GM18517 (cell line): Measurements from ENCODE around the gene NPSR1.
"Not testable (repeated sequence)": the region's sequence is repeated elsewhere in the genome, so short reads cannot be mapped to it uniquely, and the experiment has no call there.

Experiments
- ATAC-seq: cut with Tn5 transposase; IDR thresholded peaks from one replicate; pipeline ENCODE4 v1.9.1; 2021; ENCODE audit warnings: mild to moderate bottlenecking, moderate library complexity; ENCODE audit not compliant: unreplicated experiment

NPSR1 gene

GRCh38 chr7:34831436-34831835 lies 173.4 kb downstream of the NPSR1 start:
- no peak for ATAC-seq

- ATAC-seq, result no peak
Observed at GRCh38 chr7:34832020-34832419, 174.0 kb downstream of the NPSR1 start.

- ATAC-seq, result no peak
Observed at GRCh38 chr7:34835901-34836600, 178.0 kb downstream of the NPSR1 start.

DNA sequence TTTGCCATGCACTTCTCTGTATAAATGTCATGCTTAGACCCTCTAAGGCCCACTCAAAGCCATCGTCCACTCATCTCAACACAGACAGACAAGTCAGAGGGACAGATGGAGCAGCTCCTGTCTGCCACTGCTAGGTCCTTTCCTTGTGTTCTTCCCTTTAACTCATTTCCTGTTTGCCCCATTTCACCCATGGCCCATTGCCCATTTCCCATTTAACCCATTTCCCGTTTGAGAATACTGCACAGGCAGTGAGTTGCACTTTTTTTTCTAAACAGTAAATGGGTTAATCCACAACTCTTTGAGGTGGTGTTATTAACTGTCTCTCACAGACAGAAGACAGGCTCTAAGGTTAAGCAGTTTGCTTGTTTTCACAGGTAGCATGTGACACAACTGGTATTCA lies 179.3 kb downstream of the NPSR1 start:
- no peak for ATAC-seq

GRCh38 chr7:34837801-34838201 lies 179.8 kb downstream of the NPSR1 start:
- no peak for ATAC-seq

DNA sequence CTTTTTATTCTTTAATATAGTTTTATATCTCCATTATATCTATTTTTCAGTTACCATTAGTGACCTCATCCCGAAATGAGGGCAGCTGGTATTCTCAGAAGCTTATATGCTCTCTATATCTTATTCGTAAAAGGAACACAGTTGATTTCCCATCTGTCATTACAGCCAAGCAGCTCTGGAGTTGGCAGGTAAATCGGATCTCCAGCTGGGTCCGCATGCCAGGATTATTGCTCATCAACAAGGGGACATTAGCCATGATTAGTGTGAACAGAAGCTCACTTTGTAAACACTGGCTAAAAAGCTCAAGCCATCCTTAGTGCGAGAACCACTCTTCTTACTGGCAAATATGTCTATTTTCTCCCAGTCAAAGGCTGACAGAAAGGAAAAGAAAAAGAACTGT lies 180.3 kb downstream of the NPSR1 start:
- no peak for ATAC-seq

DNA sequence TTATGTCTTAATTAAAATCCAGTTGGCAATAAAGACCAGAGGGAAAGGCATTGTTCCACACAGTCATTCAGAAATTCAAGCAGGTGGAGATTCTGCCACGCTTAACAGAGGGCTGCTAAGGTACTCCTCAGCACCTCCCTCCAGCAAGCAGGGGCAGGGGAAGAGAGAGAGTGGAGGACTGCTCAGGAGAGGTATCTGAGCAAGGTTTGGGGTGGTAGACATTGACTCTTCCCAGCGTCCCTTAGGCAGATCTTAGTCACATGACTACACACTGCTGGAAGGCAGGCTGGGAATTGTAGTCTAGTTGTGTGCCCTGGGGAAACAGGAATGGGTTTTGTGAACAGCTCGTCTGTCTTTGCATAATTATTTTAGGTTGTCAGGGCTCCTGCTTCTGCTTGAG lies 181.6 kb downstream of the NPSR1 start:
- no peak for ATAC-seq

DNA sequence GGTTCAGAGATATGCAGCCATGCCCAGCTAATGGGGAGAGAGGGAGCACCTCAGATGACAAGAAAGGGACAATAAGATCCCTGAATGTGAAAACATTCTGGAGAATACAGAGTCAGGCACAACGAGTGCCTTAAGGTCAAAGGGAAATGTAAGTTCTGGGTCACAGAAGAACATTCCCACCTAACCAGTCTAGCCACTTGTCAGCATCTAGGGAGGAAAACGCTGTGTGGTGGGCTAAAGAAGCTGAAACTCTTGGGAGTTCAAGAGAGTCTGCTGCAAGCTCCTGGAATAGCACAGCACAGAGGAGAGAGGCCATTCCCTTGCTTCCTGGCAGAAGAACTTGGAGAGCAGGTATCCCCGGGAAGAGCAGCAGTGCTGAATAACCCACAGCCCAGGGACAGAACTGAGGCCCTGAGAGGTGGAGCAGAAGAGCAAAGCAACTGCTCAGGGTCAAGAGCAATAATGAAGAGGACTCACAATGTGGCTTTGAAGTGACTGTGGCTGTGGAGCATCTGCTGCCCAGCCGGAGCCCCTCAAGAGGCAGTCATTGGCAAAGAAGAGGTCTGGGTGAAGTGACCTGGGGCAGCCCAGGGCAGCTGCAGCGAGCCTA lies 182.3 kb downstream of the NPSR1 start:
- no peak for ATAC-seq

DNA sequence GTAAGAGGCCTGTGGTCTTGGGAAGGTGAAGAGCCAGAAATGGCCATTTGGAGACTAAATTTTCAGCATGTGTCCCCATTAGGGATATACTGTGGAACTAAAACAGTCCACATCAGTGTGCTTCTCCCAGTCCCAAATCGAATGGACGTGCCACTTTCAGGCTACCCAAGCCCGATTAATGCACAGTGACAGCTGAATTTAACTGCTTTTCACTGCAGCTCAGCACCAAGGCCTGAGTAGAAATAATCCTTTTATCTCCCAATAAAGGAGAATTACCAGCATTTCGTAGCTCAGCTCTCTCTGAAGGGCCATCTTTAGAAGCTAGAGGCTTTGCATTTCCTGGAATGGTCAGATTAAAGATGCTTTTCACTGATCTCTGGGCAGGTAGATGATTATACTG lies 183.3 kb downstream of the NPSR1 start:
- no peak for ATAC-seq

DNA sequence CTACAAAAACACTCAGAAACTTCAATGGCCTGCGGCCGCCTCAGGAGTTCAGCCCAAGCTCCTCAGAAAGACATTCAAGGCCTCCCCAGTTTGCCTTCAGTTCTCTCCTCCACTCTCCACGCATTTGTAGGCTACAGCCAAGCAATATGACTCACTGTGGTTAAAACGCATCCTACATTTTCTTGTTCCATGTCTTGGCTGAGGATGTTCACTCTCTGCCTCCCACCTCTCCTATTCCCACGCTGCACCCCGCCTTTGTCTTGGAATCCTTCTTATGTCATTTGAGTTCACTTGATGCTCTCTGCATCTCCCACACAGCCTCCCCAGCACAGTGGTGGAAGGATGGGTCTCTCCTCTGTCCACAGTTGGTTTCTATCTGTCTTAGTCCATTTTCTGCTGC lies 184.8 kb downstream of the NPSR1 start:
- ATAC-seq, result no peak

- ATAC-seq, result no peak
Observed at GRCh38 chr7:34844406-34844805, 186.4 kb downstream of the NPSR1 start.

DNA sequence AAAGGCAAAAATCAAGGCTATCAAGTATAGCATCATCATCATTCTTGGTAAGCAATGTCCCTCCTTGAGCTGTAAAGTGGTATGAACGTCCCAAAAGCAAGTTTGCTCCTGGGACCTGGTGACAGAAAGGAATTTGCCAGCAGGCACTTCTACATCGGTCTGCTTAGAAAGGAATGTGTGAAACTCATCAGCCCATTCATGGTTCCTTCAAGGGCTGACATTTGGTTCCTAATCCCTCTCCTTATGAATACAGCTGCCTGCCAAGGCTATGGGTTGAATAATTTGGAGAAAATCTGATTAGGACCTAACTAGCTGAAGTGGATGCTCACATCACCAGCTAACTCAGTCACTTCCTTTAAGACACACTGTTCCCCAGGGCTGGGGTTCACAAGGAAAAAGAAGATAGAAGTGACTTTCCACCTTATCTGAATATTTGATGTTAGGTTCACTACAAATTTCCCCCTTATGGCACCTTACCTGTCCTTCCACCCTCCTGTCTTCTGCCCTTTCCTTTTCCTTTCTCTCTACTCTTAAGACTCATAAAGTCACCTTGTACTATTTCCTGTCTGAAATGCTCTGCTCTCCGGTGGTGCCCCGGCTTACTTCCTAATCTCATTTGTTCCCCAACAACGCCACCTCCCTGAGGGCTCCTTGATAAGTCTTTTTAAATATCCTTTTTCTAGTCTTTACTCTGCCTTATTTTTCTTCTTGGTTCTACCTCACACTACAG lies 187.1 kb downstream of the NPSR1 start:
- ATAC-seq, result no peak

- ATAC-seq, result no peak
Observed at GRCh38 chr7:34845666-34846361, 187.8 kb downstream of the NPSR1 start.

- ATAC-seq, result no peak
Observed at GRCh38 chr7:34846976-34847375, 189.0 kb downstream of the NPSR1 start.

GRCh38 chr7:34848670-34849069 lies 190.7 kb downstream of the NPSR1 start:
- ATAC-seq, result no peak

GRCh38 chr7:34849163-34849960 lies 191.3 kb downstream of the NPSR1 start:
- no peak for ATAC-seq

GRCh38 chr7:34849986-34850385 lies 192.0 kb downstream of the NPSR1 start:
- ATAC-seq, result no peak

- ATAC-seq, result no peak
Observed at GRCh38 chr7:34850681-34851080, 192.7 kb downstream of the NPSR1 start.

GRCh38 chr7:34851431-34851830 lies 193.4 kb downstream of the NPSR1 start:
- ATAC-seq, result no peak

- not testable (repeated sequence) for ATAC-seq
Observed at GRCh38 chr7:34858444-34858843, 200.4 kb downstream of the NPSR1 start.

DNA sequence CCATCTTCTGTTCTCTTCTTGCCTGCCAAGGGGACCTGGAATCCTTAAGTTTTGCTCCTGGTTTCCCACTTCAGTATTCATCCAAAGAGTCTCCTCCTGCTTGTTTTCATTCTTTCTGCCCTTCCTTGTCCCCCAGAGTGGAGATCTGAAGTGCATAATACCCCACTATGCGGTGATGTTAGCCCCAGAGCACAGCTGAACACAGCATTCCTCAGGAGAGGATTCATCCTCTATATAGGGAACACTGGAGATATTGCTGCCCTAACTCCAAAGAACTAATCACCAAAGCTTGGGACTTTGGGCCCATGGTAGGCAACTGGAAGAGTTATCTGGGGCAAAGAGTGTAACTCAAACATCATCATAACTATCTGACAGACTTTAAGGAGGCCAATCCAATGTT lies 201.3 kb downstream of the NPSR1 start:
- ATAC-seq, result not testable (repeated sequence)
